NCI-H446 treated with DMSO at 0.1 percent for 48 hours (cell line): ENCODE results near the gene ZNF41.

Experiments used
- DNase-seq: peaks from one replicate; lab custom pipeline; 2025; lab: John Stamatoyannopoulos, UW

Gene ZNF41

DNA sequence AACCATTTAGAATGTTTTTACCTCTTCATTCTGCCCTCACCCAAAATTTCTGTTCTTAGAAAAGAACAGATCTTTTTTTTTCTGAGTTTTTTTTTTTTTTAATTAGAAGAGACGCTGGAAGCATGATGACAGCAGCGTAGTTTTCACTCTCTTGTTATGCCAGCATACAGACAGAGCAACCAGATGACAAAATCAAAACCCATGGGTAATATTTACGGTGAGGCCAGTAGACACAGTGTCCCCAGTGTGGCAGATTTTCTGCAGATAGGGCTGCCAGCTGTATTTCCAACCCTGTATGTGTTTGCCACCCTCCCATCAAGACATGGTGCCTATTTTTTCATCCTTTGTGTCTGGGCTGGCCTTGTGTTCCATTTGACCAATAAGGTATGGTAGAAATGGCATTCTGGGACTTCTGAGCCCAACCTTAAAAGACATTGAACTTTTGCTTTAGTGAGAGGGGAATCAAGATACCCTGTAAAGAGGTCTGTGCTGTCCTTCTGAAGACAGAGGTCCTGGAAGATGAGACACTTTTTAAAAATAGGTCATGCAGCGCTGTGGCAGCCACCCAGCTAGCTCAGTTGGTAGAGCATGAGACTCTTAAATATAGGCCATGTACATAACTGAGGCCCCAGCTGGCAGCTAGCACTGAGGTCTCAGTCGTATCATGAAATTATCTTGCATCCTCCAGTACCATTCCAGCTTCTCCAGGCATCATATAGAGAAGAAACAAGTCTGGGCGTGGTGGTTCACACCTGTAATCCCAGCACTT, 6.7 kb upstream of the ZNF41 start:
- no peak for DNase-seq

DNA sequence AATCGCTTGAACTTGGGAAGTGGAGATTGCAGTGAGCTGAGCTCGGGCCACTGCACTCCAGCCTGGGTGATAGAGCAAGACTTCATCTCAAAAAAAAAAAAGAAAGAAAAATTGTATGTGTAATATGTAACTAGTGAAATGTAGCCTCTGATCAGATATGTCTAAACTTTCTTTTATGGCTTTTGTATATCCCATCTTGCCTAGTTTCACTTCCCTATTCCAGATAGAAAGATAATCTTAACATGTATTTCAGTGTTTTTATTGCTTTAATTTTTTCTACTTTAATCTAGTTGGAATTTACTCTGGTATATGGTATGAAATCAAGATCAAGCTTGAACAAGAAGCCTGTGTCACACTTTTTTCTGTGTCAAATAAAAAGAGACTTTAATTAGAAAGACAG, 1.9 kb upstream of the ZNF41 start:
- DNase-seq: no peak

DNA sequence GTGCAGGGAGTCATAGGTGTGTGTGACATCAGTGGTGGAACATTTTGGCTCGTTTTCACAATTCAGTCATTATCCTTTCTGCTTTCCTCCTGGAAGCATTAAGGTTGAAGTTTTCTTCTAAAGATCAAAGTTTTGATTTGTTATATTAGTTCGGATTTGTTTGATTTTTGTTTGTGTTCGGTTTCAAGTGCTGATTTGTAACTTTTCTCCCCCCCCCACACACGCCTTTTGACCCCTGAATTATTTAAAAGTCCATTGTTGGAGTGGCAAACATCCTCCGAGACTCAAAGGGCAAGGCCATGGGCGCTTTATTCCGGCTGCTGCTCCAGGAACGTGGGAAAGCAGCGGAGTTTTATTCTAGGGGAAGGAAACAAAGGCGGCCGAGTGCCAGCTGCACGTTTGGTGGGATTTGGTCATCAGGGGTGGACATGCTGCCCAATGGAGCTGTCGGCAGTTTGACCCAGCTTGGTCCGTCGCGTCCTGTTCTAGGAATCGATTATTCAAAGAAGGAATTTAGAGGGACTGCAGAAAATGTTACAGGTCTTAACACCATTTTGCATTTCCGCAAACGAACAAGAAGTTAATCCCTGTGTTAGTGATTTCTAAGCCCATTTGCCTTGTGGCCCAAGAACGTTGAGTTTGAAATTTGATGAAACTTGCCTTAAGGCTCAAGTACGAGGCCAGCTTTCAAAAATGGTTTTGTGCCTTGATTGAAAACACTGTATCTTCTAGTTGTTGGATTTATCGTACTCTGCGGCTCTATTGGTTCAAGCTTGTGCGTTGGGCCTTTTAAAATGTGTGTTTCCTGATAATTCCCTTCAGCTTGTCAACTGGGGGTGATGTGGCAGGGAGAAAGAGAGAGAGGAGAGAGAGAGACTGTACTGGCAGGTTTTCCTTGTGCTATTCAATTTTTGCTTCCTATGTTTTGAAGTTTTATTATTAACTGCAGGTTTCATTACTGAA, 565 bp upstream of the ZNF41 start:
- no peak for DNase-seq

DNA sequence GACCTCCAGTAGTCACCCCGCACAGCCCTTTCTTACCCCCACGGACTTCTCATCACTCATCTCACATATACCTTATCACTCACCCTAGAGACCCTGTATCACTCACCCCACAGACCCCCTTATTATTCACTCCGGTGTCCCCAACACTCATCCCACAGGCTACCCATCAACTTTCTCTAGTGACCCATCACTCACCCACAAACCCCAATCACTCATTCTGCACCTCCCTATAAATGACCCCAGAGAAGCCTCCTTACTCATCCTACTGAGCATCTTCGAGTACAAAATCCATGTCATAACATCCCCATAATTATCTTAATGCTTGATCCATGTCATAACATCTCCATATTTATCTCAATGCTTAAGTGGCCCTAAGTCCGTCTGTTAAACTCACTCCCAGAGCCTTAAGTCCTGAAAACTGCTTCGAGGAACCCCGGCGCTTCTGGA, 934 bp downstream of the ZNF41 start:
- DNase-seq: no peak

DNA sequence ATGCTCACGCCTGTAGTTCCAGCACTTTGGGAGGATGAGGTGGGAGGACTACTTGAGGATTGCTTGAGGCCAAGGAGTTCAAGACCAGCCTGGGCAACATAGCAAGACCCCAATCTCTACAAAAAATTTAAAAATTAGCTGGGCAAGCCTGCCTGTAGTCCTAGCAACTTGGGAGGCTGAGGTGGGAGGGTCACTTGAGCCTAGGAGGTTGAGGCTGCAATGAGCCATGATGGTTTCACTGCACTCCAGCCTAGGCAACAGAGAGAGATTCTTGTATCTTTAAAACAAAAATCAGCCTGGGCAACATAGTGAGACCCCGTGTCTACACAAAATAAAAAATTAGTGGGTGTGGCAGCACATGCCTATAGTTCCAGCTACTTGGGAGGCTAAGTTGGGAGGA, 1.9 kb downstream of the ZNF41 start:
- no peak for DNase-seq

DNA sequence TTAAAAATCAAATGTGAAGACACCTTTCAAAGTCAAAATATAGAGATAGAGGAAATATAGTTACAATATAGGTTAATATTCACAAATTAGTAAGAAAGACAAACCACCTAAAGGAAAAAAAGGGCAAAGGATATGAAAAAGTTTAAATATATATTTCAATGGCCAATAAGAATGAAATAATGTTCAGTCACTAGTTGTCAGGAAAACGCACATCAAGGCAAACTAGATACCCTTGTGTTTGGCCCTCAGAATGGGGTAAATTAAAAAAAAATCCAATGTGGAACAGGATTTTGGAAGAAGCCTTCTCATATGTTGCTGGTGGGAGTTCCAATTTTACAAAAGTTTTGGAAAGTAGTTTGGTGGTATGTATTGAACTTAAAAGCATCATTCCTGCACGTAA, 2.4 kb downstream of the ZNF41 start:
- no peak for DNase-seq

DNA sequence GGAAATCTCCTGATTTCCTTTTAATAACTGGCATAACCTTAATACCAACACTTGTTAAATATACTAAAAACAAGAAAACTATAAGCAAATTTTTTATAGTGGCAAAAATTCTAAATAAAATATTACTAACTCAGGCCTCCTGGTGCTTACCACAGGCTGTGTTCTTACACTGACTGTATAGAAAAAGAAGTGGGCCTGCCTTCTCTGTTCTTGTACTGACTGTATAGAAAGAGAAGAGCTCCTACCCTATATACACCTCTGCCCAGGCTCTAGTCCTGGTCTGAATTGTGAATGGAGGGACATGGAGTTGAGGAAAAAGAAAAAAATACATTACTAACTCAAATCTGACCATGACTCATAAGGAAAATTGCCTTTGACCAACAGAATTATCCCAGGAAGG, 7.5 kb downstream of the ZNF41 start:
- DNase-seq: no peak

DNA sequence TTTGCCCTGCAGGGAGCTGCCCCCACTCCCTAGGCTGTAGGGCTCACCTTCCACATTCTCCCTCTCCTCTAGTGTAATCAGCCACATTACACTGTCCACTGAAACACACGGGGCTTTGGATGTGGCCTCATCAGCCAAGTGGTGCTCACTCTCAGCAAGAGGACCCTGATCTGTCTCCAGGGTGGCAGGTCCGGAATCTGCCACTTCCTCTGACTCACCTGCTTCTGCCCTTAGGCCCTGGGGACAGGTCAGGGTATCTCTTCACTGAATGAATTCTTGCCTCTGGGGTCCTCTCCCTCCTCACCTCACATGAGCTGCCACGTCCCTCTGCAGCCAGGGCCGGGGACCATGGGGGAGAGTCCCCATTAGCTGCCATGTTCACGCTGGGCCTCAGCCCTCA, 15.9 kb downstream of the ZNF41 start:
- no peak for DNase-seq

DNA sequence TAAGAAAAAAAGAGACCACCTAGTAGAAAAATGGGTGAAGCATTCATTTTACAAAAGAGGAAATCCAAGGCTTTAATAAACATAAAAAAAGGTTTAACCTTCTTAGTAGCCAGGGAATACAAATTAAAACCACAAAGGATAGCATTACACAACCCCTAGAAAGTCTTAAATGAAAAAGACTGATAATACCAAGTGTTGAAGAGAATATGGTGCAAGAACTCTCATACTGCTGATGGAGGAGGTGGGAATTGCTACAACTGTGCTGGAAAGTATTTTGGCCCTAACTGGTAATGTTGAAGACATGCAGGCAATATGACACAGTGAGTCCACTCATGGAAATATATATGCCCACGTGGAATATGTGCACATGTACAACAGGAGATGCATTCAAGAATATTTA, 22.5 kb downstream of the ZNF41 start:
- DNase-seq: no peak

DNA sequence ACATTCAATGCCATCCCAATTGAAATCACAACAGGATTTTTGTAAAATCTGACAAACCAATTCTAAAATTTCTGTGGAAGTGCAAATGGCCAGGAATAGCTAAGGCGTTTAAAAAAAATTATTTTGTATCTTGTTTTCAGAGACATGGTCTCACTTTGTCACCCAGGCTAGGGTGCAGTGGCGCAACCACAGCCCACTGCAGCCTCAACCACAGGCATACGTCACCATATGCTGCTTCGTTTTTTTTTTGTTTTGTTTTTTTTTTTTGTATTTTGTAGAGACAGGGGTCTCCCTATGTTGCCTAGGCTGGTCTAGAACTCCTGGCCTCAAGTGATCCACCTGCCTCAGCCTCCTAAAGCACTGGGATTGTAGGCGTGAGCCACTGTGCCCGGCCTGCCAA, 24.5 kb downstream of the ZNF41 start:
- no peak for DNase-seq

DNA sequence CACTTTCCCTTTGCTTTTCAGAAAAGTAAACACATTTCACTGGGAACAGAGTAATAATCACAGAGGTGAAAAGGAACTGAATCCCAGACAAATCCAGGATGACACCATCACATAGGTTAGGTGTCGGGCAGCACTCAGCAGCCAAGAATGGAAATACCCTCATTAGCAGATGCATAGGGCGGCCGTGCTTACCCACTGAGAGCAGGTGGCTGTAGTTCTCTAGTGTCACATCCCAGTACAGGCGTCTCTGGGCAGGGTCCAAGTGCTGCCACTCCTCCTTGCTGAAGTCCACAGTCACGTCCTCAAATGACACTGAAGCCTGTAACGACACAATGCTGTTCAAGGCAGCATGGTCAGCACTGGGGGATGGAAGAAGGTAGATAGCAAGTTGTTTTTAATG, 26.9 kb downstream of the ZNF41 start:
- no peak for DNase-seq

DNA sequence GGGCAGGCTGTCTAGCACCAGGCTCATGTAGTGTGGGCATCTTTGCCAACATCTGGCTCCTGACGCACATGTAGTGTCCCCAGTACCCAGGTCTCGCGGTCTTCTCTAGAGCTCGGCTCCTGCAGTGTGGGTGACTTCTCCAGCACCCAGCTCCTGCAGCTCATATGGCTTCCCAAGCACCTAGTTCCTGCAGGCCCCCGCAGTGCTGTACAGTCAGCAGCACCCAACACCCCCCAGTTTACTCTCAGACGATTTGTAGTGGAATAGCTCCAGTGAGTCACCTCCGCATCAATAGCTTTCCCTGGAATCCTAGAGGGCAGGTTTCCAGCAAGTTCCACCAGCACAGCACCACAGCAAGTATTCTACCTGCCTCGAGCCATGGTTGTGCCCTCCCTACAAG, 30.9 kb downstream of the ZNF41 start:
- no peak for DNase-seq

DNA sequence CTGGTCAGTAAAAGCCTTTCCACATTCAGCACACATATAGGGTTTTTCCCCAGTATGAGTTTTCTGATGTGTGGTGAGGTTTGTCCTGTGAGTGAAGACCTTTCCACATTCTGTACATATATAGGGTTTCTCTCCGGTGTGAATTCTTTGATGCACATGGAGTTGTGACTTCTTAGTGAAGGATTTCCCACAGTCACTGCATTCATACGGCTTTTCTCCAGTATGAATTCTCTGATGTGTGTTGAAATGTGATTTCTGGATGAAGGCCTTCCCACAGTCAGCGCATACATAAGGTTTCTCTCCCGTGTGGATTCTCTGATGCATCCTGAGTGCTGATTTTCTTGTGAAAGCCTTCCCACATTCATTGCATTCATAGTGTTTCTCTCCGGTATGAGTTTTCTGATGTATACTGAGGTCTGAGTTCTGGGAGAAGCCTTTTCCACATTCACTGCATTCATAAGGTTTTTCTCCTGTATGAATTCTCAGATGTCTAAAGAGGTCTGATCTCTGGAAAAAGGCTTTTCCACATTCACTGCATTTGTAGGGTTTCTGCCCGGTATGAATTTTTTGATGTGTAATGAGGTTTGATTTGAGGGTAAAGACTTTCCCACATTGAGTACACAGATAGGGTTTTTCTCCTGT, 34.7 kb downstream of the ZNF41 start:
- no peak for DNase-seq

DNA sequence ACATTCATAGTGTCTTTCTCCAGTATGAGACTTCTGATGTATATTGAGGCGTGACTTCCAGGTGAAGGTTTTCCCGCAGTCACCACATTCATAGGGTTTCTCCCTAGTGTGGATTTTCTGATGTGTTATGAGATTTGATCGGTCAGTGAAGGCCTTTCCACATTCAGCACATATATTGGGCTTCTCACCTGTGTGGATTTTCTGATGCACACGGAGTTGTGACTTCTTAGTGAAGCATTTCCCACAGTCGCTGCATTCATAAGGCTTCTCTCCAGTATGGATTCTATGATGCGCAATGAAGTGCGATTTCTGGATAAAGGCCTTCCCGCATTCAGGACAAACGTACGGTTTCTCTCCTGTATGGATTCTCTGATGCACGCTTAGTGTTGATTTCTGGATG, 35.4 kb downstream of the ZNF41 start:
- no peak for DNase-seq

DNA sequence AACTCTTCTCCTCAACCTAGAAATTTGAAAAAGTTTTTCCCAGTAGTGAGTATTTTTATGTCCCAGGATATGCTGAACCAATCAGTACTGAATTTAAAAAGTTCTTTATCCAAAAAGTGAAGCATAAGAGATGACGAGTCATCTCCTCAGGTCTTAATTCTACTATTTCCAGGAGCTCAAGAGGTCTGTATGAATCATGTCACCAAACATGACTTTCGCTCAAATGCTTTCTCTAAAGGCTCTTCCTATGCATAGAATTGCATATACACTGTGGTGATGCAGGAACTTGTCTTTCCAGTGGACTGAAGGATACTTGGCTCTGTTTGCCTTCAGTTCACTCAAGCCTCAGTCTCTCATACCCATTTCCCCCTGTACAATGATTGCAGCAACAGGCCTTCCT, 36.1 kb downstream of the ZNF41 start:
- no peak for DNase-seq

DNA sequence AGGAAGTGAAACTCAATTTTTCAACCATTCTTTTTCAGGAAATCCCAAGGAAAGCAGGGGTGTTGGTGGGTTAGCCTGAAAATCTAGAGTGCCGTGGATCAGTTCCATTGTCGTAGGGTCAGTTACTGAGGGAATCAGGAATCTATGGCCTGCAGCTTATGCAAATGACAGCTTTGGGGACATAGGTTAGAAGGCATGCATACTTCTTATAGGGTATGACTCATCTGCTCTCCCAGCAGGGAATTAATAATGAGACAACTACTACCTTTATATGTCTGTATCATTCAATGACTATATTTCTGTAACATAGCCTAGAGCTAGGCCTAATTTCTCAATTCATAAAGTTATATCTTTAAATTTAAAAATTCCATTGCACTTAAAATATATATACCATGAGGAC, 36.6 kb downstream of the ZNF41 start:
- no peak for DNase-seq

DNA sequence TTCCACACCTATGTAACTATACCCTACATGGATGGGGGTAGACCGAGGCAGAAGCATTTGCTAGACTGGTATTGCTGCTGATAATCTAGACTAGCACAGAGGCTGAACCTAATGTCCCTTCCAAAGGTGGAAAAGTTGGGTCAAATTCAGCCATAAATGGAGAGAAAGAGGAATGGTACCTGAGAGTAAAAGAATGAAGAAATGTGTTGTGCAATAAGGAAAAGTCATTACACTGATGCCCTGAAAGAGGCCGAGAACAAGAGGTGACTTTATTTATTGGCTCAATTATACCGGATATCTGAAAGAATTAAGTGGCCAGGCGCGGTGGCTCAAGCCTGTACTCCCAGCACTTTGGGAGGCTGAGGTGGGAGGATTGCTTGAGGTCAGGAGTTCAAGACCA, 52.1 kb downstream of the ZNF41 start:
- no peak for DNase-seq

DNA sequence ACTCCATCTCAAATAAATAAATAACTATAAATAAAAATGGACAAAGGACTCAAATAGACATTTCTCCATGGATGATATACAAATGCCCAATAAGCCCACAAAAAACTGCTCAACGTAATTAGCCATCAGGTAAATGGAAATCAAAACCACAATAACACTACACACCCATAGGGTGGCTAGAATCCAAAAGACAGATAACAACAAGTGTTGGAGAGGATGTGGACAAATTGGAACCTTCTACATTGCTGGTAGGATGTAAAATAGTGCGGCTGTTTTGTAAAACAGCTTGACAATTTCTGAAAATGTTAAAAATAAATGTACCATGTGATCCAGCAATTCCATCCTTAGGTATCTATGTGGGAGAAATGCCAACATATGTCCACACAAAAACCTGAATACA, 60.6 kb downstream of the ZNF41 start:
- no peak for DNase-seq

DNA sequence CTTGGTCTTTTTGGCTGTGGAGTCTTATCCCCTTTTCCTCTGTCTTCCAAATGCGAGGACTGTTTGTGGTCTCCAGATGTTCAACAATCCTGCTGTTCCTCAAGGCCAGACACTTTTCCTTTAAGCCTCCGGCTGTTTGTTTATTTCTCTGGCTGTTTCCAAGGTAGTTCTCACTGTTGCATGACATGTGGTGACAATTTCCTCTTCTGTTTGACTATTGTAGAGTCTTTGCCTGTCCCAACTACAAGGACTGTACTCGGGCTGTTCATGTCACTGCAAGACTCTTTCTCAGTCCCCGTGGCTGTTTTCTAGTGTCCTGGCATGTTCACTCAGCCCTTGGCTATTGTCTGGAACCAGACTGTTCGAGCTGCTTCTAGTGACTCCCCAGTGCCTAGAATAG, 62.1 kb downstream of the ZNF41 start:
- no peak for DNase-seq

DNA sequence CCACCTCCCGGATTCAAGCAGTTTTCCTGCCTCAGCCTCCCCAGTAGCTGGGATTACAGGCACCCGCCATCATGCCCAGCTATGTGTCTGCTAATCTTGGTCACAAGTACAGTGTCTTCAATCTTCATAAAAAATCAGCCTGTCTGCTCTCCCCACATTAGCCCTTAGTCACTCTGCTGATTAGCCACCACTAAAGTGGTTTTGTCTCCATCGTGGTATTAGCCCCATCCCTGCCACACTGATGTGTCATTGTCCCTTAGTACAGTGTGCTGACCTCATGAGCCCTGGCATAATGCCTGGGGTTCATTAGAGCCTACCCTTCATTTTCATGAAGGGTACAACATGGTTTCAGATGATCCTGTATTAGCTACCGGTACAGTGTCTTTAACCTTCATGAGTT, 62.8 kb downstream of the ZNF41 start:
- no peak for DNase-seq

DNA sequence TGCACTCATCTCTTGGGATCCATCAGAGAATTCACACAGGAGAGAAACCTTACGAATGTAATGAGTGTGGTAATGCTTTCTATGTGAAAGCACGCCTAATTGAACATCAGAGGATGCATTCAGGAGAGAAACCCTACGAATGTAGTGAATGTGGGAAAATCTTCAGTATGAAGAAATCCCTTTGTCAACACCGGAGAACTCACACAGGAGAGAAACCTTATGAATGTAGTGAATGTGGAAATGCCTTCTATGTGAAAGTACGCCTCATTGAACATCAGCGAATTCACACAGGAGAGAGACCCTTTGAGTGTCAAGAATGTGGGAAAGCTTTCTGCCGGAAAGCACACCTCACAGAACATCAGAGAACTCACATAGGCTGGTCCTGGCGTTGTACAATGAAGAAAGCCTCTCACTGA, 69.8 kb downstream of the ZNF41 start:
- no peak for DNase-seq
